Lower leg skin (tissue), 3 donors: ENCODE measurements around the gene SEMG1.

Experiments
- POLR2A ChIP-seq, 2 donors: fragments of 450-650 bp; IDR thresholded peaks; one replicate each; pipeline ENCODE4 v1.6.1; 2016 to 2017; ENCODE audit warnings: antibody characterized with exemption in 2 of 2, mild to moderate bottlenecking in 1 of 2, moderate library complexity in 1 of 2
- TF ChIP-seq, protein P1 (sequence below), 3 donors: fragments of 450-650 bp; IDR thresholded peaks; one replicate each; pipeline ENCODE4 v1.5.1; 2016; ENCODE audit warnings: antibody characterized with exemption in 3 of 3, mild to moderate bottlenecking in 3 of 3, moderate library complexity in 2 of 3

DNA sequence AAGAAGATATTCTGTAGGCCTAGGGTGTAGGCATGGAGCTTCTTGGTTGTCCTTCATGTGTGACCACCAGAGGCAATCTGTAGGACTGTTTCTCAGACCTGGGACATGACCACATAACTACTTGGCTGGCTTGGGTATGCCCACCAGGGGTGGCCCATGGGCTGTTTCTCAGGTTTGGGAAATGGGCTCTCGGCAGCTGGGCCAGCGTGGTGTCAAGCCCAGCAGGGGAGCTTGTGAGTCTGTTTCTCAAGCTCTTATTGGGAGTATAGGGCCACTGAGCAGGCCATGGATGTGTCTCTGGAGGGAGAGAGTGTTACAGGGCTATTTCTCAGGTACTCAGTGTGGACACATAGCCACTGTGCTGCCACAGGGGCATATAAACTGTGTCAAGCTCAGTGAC, 11.8 kb downstream of the SEMG1 start:
- TF ChIP-seq, protein P1, sequence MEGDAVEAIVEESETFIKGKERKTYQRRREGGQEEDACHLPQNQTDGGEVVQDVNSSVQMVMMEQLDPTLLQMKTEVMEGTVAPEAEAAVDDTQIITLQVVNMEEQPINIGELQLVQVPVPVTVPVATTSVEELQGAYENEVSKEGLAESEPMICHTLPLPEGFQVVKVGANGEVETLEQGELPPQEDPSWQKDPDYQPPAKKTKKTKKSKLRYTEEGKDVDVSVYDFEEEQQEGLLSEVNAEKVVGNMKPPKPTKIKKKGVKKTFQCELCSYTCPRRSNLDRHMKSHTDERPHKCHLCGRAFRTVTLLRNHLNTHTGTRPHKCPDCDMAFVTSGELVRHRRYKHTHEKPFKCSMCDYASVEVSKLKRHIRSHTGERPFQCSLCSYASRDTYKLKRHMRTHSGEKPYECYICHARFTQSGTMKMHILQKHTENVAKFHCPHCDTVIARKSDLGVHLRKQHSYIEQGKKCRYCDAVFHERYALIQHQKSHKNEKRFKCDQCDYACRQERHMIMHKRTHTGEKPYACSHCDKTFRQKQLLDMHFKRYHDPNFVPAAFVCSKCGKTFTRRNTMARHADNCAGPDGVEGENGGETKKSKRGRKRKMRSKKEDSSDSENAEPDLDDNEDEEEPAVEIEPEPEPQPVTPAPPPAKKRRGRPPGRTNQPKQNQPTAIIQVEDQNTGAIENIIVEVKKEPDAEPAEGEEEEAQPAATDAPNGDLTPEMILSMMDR (IDR thresholded peaks at IDR 0.05): no peak
- TF ChIP-seq POLR2A (IDR thresholded peaks at IDR 0.05): no peak
